CD4-positive, alpha-beta T cell treated with Interleukin-21 for 1 hour (primary cell): Measurements from ENCODE around the gene A3GALT2.
A peak's percentile ranks its signal among the peaks of the same experiment; 100 is the strongest.
"Not testable (repeated sequence)": the region's sequence is repeated elsewhere in the genome, so short reads cannot be mapped to it uniquely, and the experiment has no call there.

Experiments used
- DNase-seq: peaks from one replicate; pipeline ENCODE4 v3.0.0-alpha.2; 2020

The A3GALT2 gene

DNA sequence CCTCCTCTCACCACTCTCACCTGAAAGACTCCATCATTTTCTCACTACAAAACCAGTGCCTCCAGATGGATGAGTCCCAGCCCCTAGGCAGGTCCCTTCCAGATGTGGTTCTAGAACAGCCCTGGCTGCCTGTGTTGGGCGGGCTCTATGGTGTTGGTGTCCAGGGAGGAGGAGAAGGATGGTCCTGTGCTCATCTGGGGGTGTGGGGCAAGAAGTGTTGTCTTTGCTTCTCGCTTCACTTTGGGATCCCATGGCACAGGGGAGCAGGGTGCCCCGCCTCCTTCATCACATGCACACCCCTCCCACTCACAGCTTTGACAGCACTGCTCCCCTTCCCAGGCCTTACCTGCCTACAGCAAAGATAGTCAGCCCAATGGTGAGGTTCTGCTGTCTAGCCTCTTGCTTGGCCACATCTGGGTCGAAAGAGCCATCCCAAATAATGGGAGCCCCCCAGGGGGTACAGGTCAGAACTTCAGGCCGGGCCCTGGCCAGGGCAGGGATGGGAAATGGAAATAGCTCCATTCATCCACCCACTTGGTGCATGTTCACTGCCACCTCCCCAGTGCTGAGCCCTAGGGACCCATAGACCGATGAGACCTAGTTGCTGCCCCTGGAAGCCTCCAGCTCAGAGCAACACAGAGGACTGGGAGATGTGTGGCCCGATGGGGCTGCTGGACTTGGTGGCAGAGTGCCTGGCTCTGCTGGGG lies 9.0 kb downstream of the A3GALT2 start:
- DNase-seq, result no peak

DNA sequence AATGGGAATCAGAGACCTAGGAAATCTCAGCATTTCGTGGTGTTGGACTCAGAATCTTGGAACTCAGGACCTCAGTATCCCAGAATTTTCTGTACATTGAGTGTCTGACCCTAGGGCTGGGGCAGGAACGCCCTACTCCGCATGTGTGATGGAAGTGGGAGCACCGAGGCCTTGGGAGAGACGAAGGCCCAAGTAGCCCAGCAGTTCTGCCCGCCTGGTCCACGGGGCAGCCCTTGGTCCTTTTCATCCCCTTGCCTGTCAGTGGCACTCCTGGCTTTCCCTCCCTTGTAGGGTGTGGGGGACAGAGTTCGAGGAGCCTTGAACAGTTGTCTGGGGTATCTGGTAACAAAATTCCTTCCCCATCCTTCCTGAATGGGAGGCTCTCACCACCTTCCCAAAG lies 10.2 kb downstream of the A3GALT2 start:
- no peak for DNase-seq

DNA sequence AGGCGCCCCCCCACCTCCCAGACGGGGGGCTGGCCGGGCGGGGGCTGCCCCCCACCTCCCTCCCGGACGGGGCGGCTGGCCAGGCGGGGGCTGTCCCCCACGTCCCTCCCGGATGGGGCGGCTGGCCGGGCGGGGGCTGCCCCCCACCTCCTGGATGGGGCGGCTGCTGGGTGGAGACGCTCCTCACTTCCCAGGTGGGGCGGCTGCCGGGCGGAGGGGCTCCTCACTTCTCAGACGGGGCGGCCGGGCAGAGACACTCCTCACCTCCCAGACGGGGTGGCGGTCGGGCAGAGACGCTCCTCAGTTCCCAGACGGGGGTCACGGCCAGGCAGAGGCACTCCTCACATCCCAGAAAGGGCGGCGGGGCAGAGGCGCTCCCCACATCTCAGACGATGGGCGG lies 11.5 kb downstream of the A3GALT2 start:
- not testable (repeated sequence) for DNase-seq

DNA sequence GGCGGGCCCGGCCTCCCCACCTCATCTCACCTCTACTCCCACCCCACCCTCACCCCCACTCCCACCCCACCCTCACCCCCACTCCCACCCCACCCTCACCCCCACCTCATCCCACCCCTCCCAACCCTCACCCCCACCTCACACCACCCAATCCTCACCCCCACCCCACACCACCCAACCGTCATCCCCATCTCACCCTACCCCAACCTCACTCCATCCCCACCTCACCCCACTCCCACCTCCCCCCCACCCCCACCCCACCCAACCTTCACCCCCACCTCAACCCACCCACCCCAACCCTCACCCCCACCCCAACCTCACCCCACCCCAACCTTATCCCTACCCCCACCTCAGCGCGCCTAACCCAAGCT lies 13.4 kb downstream of the A3GALT2 start:
- no peak for DNase-seq

DNA sequence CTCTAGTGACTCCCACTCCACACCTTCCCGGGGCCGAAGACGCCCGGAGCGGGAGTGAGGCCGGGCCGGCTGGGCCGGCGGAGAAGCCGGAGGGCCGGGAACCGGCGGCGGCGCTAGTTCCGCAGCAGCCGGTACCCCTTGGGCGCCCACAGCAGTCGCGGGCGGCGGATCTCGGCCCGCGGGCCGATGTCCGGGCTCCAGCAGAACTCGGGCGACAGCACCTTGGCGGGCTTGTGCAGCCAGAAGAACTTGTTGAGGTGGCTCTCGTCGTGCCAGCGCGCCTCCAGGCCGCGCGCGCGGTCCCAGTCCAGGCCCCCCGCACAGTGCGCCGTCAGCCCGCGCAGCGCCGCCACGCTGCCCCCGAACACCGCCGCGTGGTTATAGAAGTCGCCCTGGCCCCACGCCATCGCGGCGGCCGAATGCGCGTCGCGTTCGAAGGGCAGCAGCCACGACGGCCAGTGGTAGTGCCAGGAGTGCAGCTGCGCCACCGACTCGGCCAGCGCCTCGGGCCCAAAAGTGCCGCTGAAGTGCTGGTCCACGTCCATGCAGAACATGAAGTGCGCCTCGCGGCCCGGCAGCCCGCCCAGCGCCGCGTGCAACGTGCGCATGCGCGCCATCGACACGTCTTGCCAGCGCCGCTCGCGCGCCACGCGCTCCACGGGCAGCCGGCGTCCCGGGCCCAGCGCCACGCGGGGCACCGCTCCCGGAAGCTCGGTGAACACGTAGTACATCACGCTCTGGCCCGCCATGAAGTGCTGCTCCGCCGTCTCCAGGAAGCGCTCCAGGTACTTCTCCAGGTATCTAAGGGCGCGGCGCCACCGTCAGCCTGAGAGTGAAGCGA lies 14.0 kb downstream of the A3GALT2 start:
- DNase-seq, result no peak

DNA sequence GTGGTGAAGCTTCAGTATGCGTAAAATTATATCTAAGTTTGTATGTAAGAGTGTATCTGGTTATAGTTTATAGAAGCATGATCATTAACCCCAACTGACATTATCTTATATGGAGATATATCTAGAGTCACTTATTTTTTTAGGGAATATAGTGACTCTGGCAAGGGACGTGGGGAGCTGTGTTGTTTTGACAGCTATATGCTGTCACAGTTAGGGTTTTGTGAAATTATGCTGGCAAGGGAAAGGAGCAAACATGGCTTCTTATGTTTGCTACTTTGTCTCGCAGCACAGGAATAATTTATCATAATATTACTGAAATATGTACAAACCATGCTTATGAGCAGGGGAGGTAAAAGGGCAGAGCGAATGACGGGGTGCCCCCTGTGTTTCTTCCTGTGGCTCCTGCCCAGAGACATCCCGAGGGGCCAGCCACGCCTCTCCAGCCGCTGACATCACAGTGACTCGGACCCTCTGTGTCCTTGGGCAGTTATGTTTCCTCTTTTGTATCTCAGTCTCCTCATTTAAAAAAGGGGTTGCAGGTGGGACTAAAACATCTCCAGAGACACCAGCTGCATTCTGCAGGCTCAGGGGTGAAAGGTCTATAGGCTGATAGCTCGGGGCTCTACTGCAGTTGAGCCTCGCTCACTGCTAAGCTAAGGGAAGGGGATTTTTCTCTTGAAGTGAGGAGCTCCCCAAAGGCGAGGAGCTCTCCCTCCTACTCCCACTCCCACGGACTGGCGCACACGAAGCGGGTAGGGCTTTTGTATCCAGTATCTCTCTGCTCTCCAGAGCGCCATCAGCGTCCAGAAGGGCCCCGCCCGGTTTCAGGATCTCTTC lies 14.9 kb downstream of the A3GALT2 start:
- no peak for DNase-seq

DNA sequence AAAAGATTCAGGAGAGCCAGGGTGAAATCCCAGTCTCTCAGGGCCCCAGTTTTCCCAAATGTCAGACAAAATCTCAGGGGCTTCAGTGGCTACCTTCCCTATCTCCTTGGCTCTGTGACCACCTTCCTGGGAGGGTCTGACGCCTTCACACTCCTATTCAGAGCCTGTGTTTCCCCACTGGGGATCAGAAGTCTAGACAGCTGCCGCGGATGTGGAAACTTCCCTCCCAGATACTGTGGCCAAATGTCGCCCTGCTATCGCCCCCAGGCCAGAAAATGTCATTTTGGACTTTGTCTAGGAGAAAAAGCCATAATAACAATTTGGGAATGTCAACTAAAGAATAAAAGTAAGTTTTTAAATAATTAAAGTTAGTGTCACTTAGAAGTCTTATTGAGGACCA lies 15.9 kb downstream of the A3GALT2 start:
- no peak for DNase-seq

DNA sequence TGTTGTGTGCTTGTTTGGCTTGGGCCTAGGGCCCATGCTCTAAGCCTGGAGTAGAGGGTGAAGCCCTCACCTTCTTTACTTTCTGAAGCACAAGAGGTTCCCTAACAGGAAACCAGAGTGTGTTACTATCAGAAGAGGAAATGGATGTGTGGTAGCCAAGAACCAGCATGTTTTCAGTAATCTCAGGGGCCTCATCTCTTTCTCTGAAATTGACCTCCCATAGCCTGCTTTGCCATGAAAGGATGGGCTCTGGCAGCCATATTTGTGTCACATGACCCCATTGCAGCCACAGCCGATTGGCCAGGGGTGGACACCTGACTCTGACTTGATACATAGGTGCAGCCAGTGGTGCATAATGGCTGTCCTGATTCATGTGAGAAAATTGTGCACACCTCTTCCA lies 18.6 kb downstream of the A3GALT2 start:
- peak; percentile 20 for DNase-seq

DNA sequence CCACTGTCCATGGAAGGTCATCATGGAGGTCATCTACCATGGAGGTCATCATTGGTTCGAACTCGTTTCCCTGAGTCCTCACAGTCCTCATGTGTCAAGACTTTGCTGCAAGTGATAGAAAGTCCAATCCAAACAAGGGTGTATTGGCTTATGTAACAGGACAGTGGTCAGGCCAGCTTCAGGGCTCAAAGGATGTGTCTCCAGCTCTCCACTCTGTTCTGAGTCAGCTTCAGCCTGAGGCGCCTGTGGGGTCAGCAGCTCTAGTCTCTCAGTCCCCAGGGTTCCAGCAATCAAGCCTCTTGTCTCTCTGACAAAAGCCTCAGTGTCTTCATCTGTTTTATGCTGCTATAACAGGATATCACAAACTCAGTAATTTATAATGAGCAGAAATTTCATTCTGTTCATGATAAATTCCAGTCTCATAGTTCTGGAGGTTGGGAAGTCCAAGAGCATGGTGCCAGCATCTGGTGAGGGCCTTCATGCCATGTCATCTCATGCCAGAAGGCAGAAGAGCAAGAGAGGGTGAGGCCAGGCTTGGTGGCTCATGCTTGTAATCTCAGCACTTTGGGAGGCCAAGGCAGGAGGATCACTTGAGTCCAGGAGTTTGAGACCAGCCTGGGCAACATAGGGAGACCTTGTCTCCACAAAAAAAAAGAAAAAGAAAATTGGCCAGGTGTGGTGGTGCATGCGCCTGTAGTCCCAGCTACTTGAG lies 19.5 kb downstream of the A3GALT2 start:
- no peak for DNase-seq

DNA sequence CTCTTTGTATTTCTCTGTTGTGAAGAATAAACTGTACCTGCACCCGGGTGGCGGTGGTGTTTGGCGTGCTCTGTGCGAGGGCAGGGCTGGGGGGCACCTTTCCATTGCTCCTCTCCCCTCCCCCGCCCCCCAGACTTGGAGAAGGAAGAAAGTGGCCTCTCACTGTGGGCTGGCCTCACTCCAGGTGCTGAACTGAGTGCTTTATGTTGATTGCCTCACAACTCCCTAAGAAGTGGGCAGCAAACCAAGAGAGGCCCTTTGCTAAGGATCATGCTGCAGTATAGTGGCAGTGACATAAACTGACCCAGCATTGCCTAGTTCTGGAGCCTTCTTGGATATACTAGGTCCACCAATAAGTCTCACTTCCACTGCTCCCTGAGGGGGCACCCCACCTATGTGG lies 20.2 kb downstream of the A3GALT2 start:
- DNase-seq, result no peak

DNA sequence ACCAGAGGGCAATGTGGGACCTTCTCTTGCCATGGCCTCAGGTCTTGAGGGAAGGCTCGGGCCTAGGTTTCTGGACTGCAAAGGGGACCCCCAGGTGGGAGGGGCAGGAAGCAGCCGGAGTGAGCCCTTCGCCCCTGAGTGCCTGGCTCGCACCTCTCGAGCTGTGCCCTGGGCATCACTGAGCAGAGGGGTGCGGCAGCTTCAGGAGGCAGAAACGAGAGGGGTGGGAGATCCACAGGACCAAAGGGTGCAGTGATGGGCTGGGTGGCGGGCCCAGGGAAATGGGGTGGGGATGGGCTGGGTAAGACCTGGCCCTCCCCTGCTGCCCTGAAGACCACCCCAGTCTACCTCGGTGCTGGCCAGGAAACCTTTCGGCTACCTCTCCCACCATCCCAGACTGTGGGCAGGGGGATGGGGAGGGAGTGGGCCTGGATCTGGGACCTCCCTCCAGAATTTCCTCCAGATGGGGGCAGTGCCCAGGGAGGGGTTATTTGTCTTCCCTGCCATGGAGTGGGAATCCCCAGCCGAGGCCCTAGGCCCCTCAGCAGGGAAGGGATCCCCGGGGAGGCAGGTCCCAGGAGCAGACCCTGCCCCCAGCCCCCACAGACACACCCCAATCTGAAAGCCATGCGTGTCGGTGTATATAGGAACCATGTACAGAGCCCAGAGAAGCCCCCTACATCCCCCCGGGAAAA lies 21.3 kb downstream of the A3GALT2 start:
- no peak for DNase-seq

DNA sequence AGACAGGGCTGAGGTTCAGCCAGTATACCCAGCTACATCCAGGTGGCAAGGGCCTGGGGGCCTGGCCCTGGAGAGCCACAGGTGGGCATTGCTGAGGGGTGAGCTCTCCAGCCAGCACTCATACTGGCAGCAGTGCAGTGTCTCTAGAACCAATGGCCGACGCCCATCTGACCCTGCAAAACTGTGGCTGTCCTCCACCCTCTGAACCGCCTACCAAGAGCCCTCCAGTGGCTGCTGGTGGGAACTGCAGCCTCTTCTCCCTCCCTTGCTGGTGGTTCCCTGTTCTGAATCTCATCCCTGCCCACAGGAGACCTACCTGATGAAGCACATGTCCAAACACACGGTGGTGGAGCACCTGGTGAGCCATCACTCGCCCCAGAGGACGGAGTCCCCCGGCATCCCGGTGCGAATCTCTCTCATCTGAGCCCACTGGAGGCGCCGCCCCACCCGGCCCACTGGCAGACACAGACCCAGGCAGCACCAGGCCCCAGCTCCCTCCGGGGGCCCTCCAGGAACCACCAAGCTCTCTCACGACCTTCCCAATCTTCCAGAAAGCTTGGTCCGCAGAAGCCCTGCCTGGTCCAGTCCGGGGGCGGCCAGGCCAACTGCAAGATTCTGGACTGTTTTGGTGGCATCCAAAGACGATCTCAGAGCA lies 22.1 kb downstream of the A3GALT2 start:
- DNase-seq, result peak; percentile 57

DNA sequence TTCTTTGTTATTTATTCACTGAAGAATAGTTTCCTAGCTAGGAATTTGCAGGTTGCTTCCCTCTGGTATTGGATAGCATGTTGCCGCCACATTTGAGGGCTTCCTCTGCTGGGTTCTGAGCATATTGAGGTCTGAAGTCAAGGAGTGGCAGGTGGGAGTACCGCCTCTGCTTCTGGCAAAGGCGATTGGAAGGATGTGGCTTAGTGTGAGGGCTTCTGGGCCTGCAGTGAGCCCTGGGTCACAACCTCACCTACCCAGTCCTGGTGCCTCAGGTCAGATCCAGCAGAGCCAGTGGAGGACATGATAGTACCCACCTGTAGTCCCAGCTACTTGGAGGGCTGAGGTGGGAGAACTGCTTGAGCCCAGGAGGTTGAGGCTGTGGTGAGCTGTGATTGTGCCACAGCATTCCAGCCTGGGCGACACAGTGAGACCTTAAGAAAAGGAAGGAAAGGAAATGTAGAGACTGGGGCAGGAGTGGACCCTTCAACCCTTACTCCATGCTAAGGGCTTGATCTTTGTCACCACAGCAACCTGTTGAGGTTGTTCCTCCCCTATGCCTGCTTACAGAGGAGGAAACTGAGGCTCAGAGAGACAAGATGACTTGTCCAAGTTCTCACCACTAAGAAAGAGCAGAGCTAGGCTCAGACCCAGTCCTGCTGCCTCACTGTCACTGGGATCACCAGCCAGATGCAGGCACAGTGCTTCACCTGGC lies 22.8 kb downstream of the A3GALT2 start:
- no peak for DNase-seq

DNA sequence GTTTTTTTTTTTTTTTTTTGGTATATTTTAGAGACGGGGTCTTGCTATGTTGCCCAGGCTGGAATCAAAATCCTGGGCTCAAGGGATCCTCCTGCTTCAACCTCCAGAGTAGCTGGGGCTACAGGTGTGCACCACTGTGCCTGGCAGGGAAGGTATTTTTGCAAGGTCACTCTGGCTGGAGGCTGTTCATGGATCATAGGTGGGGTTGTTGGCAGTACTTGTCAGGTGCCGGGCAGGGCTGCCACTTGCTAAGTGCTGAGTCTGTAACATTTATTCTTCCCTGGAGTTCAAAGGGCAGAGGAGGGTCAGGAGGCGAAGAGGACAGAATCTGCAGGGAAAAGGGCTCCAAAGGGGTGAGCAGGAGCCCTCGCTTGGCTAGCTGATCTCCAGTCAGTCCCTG lies 24.1 kb downstream of the A3GALT2 start:
- DNase-seq, result no peak

DNA sequence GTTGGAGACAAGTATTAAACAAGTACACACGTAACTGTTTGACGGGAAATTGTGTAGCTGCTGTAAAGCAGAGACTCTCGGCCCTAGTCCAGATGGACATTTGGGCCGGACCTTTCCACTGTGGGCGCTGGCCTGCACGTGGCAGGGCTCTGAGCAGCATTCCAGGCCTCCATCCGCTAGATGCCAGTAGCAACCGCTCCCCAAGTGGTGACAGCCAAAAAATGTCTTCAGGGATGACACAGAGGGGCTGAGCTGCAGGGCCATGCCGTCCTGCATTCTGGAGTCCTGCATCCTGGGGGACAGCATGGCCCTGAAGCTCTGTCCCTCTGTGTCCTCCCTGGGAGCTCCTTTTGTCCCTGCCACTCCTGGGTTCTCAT lies 24.8 kb downstream of the A3GALT2 start:
- no peak for DNase-seq

DNA sequence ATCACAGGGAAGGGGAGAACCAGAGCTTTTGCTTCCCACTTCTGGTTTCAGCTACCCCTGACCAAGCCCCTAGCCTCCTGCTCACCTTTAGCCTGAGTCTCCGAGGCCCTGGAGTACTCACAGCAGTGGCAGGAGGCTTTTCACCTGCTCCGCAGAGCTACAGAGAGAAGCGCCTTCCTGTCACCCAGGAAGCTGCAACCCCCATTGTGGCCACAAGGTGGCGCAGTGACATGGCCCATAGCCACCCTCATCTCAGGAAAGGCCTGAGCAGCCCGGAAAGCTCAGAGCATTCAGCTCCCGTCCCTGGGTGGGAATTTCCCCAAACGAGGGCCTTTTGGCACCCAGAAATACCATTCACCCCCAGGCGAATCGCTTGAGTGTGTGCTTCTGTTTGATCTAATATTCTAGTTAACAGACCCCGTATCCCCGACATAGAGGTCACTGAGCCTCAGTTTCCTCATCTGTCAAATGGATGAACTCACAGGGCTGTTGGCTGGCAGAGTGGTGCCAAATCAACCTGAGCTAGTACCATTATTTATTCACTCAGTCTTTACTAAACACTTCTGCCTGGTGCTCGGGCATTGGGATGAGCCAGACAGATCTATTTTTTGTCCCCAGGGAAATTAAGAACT lies 25.3 kb downstream of the A3GALT2 start:
- peak; percentile 85 for DNase-seq

DNA sequence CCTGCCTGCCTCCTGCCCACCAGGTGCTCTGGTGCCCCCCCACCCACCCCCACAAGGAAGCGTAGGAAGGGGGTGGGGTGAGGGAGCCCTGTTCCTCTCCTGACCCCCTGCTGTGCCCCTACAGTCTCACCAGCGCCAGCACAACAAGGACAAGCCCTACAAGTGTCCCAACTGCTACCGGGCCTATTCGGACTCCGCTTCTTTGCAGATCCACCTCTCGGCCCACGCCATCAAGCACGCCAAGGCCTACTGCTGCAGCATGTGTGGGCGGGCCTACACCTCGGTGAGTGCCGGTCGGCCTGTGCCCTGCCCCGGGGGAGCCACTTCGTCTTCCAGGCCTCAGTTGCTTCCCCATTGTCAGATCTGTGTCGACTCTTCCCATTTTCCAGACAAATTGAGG lies 25.9 kb downstream of the A3GALT2 start:
- DNase-seq, result no peak

DNA sequence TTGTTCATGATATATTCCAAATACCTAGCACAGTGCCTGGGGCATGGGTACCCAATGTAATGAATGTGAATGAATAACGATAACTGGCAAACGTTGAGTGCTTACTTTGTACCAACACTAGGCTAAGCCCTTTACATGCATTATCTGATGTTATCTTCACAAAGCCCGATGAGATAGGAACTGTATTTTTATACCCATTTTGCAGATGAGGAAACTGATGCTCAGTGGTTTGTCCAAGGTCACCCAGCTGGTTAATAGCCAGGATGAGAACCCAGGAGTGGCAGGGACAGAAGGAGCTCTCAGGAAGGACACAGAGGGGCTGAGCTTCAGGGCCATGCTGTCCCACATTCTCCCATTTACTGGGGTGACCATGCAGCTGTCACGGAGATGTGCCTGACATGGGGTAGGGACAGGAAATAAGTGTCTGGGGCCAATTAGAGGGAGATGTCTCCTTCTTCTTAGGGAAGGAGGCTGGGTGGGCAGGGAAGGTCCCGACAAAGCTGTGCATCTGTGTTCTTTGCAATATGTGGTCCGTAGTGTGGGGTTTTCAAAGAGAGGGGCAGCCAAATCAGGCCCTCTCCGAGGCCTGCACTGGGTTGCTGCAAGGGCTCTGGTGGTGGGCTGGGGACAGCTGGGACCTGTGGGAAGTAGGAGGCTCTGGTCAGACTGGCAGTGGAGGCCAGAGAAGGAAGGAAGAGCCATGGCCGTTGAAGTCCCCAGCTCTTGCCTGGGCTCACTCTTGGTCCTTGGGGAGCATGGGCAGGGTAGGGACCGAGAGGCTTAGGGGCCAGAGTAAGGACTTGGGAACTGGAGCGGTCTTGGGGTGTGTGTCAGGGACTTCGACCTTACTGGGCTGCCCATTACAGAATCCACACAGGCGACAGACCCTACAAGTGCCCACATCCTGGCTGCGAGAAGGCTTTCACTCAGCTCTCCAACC lies 26.6 kb downstream of the A3GALT2 start:
- no peak for DNase-seq

DNA sequence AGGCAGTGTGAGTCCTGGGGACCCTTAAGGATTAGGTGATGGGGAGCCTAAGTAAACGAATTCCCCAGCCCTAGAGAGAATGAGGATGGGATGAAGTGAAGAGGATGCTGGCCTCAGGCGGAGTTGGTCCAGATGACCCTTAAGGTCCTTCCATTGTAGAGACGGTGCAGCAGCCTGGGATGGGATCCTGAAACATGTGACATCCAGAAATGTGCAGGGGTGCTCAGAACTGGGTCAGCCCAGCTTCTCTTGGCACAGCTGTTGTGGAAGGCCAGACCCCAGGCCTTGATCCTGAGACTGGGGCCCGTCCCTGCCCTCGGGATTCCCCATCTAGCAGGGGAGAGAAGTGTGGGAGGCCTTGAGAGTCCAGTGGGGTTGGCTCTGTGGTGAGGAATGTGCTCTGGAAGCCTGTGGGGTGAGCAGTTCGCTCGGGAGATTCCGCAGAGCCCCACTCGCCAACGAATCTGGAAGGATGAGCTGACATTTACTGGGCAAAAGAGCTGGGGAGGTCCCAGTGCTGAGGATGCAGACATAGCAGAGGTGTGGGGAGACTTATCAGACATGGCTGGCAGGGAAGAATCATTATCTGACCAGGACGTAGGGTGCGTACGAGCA lies 28.1 kb downstream of the A3GALT2 start:
- no peak for DNase-seq
